Body of pancreas (tissue), 4 donors: ENCODE results near the gene CHN2. TPM values are rescaled to one million over a fixed set of nuclear protein-coding genes. Genes with fewer than 3 reads are reported as not detected.

Experiments used
- ATAC-seq: fragments of 150-250 bp; one replicate; pipeline ENCODE4 v1.9.1; 2016
- DNase-seq, 4 donors: peaks; one replicate each; pipeline ENCODE4 v3.0.0-alpha.2; 2019
- H3K27ac ChIP-seq, 4 donors: fragments of 200-600 bp; sonication (generic); 1 replicate in 3 of 4; 2 replicates in 1 of 4; pipeline versions ENCODE4 v1.5.1 to v1.6.1; 2016 to 2019; ENCODE audit warnings: mild to moderate bottlenecking in 1 of 4, mixed read lengths in 1 of 4, moderate library complexity in 1 of 4
- H3K27me3 ChIP-seq, 2 donors: fragments of 200-600 bp; sonication (generic); one replicate each; pipeline ENCODE4 v1.6.0; 2016; ENCODE audit warnings: mild to moderate bottlenecking in 1 of 2
- H3K36me3 ChIP-seq, 2 donors: fragments of 200-600 bp; sonication (generic); replicated peaks in 1 of 2; 2 replicates each; pipeline ENCODE4 v1.5.1; 2016; ENCODE audit warnings: low read depth in 2 of 2; ENCODE audit not compliant: insufficient read depth in 1 of 2
- H3K4me1 ChIP-seq: fragments of 200-600 bp; sonication (generic); one replicate; pipeline ENCODE4 v1.6.0; 2016
- H3K4me3 ChIP-seq, 2 donors: fragments of 200-600 bp; sonication (generic); 1 replicate in 1 of 2; 2 replicates in 1 of 2; pipeline ENCODE4 v1.5.1; 2016 to 2019
- H3K9me3 ChIP-seq, 3 donors: fragments of 200-600 bp; sonication (generic); 1 replicate in 2 of 3; 2 replicates in 1 of 3; pipeline ENCODE4 v1.5.1; 2016
- POLR2A ChIP-seq, 3 donors: fragments of 450-650 bp; IDR thresholded peaks; one replicate each; pipeline ENCODE4 v1.6.1; 2016; ENCODE audit warnings: antibody characterized with exemption in 3 of 3, mild to moderate bottlenecking in 2 of 3
- WGBS, 2 donors: methylation state at CpG; one replicate each; pipeline ENCODE4 v1.1.5; 2017; 5-methylcytosine and 5-hydroxymethylcytosine counted together
- intact Hi-C: fragments of 100-400 bp; cut with DNase I; formaldehyde crosslinking; loops from one replicate; pipeline ENCODE4 v1.15.1; 2023
- total RNA-seq, 2 donors: library from RNA; depleted of rRNA; stranded (reverse); fragments of >200 nt; gene quantifications; one replicate each; pipeline ENCODE4 v1.1.0, GENCODE V29; 2016
- TF ChIP-seq, protein P1 (sequence below), 7 experiments: fragments of 450-650 bp in 4 of 7; fragments of 200-600 bp in 3 of 7; sonication (generic) in 3 of 7; IDR thresholded peaks; one replicate each; pipeline ENCODE4 v1.5.1; 2016 to 2019; ENCODE audit warnings: antibody characterized with exemption in 7 of 7

The CHN2 gene
- total RNA-seq, 2 donors from 2014 or later = 55.7 to 58.6 TPM

GRCh38 chr7:29299086-29299485, 104.5 kb downstream of the CHN2 start:
- ATAC-seq (no peak), DNase-seq (no peak)
- WGBS, 2 donors = 84 to 87% methylated on average over 6 of the region's 6 CpGs
- Histone ChIP-seq H3K27ac (no peak overlapping the region), H3K36me3 (no peaks in the 10 kb centered on the region), H3K4me3 (no peak overlapping the region), H3K27me3 (no peaks in the 10 kb centered on the region), H3K4me1 (peaks cover 18% of the 10 kb centered on the region), H3K9me3 (no peaks in the 10 kb centered on the region)
- TF ChIP-seq, protein P1, sequence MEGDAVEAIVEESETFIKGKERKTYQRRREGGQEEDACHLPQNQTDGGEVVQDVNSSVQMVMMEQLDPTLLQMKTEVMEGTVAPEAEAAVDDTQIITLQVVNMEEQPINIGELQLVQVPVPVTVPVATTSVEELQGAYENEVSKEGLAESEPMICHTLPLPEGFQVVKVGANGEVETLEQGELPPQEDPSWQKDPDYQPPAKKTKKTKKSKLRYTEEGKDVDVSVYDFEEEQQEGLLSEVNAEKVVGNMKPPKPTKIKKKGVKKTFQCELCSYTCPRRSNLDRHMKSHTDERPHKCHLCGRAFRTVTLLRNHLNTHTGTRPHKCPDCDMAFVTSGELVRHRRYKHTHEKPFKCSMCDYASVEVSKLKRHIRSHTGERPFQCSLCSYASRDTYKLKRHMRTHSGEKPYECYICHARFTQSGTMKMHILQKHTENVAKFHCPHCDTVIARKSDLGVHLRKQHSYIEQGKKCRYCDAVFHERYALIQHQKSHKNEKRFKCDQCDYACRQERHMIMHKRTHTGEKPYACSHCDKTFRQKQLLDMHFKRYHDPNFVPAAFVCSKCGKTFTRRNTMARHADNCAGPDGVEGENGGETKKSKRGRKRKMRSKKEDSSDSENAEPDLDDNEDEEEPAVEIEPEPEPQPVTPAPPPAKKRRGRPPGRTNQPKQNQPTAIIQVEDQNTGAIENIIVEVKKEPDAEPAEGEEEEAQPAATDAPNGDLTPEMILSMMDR (IDR thresholded peaks at IDR 0.05) = no peak
- no peak for TF ChIP-seq POLR2A (IDR thresholded peaks at IDR 0.05)
- intact Hi-C loops = no loop called here

GRCh38 chr7:29300026-29300480, 105.5 kb downstream of the CHN2 start:
- Histone ChIP-seq H3K4me1 (peaks cover 25% of the 10 kb centered on the region), H3K27me3 (no peaks in the 10 kb centered on the region), H3K27ac (no peak overlapping the region), H3K4me3 (no peak overlapping the region), H3K9me3 (no peaks in the 10 kb centered on the region), H3K36me3 (no peaks in the 10 kb centered on the region)
- DNase-seq = peak in 1 of 4 donors; percentile 39
- TF ChIP-seq POLR2A (IDR thresholded peaks at IDR 0.05) = no peak
- TF ChIP-seq, protein P1 (IDR thresholded peaks at IDR 0.05) = no peak
- ATAC-seq = no peak
- intact Hi-C loops = no loop called here
- WGBS, 2 donors = 55 to 58% methylated on average over 4 of the region's 4 CpGs

GRCh38 chr7:29300649-29301048, 106.1 kb downstream of the CHN2 start:
- ATAC-seq (no peak), DNase-seq (no peak)
- TF ChIP-seq, protein P1 (IDR thresholded peaks at IDR 0.05) = no peak
- TF ChIP-seq POLR2A (IDR thresholded peaks at IDR 0.05) = no peak
- H3K4me3 ChIP-seq = no peak overlapping the region
- intact Hi-C loops = no loop called here
- H3K36me3 ChIP-seq = no peaks in the 10 kb centered on the region
- H3K4me1 ChIP-seq = peaks cover 28% of the 10 kb centered on the region
- 71 to 88% methylated on average over 1 of the region's 1 CpG for WGBS, 2 donors
- no peaks in the 10 kb centered on the region for H3K27me3 ChIP-seq
- no peaks in the 10 kb centered on the region for H3K9me3 ChIP-seq
- H3K27ac ChIP-seq = no peak overlapping the region

DNA sequence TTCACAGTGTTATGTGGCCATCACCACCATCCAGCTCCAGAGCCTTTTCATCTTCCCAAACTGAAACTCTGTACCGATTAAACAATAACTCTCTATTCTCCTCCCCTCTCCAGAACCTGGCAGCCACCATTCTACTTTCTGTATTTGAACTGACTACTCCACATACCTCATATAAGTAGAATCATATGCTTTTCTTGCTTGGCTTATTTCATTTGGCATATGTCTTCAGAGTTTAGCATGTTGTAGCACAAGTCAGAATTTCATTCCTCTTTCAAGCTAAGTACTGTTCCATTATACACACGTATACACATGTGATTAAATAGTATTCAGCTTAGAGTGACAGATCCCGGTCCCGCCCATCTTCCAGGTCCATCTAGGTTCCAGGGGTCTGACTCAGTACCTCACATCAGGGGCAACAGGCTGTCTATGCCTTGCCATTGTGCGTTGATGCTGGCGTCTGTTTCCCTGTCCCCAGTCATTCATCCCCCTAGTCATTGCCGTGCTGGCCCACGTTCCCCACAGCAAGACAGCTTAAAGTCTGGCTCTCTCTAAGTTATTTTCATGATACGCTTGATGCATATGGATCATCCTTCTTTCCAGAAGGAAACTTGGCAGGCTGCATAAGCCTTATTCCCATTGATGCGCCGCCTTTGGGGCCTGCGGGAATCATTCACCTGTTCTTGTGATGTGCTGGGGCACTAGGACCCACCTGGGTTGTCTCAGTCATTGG, 108.3 kb downstream of the CHN2 start:
- no peaks in the 10 kb centered on the region for H3K27me3 ChIP-seq
- H3K4me1 ChIP-seq = peaks cover 32% of the 10 kb centered on the region
- no peak overlapping the region for H3K4me3 ChIP-seq
- intact Hi-C loops = no loop called here
- WGBS, 2 donors = 90 to 95% methylated on average over 12 of the region's 12 CpGs
- DNase-seq (no peak), ATAC-seq (no peak)
- H3K9me3 ChIP-seq = no peaks in the 10 kb centered on the region
- H3K36me3 ChIP-seq = no peaks in the 10 kb centered on the region
- TF ChIP-seq, protein P1 (IDR thresholded peaks at IDR 0.05) = no peak
- TF ChIP-seq POLR2A (IDR thresholded peaks at IDR 0.05) = no peak
- H3K27ac ChIP-seq = no peak overlapping the region

GRCh38 chr7:29304756-29305155, 110.2 kb downstream of the CHN2 start:
- Histone ChIP-seq H3K9me3 (no peaks in the 10 kb centered on the region), H3K27me3 (no peaks in the 10 kb centered on the region), H3K4me3 (no peak overlapping the region), H3K36me3 (no peaks in the 10 kb centered on the region), H3K4me1 (peaks cover 29% of the 10 kb centered on the region), H3K27ac (no peak overlapping the region)
- 50 to 60% methylated on average over 6 of the region's 6 CpGs for WGBS, 2 donors
- peak in 1 of 4 donors; percentile 10 for DNase-seq
- intact Hi-C loops = no loop called here
- peak; percentile 21 for ATAC-seq
- TF ChIP-seq POLR2A (IDR thresholded peaks at IDR 0.05) = no peak
- TF ChIP-seq, protein P1 (IDR thresholded peaks at IDR 0.05) = no peak
